Endothelial cell of umbilical vein (primary cell): ENCODE measurements around the gene PIBF1. TPM values are rescaled to one million over a fixed set of nuclear protein-coding genes. Genes with fewer than 3 reads are reported as not detected.
"Not testable (repeated sequence)": the region's sequence is repeated elsewhere in the genome, so short reads cannot be mapped to it uniquely, and the experiment has no call there.

ENCODE experiments used
- BruUV-seq: library from RNA; stranded (reverse); fragments of 400-500 nt; replicated peaks from 2 replicates; lab custom pipeline; 2021; lab: Mats Ljungman, UMichigan
- CTCF ChIA-PET: fragments of 300-600, 350-600 bp; sonication (Branson Sonifier 250); formaldehyde crosslinking; loops from one replicate; lab custom pipeline; 2021; ENCODE audit warnings: antibody characterized with exemption, inconsistent platforms; lab: Charles Lee
- POLR2A ChIA-PET: fragments of 300-600, 350-600 bp; sonication (Branson Sonifier 250); formaldehyde crosslinking; loops from one replicate; lab custom pipeline; 2021; ENCODE audit warnings: antibody characterized with exemption, inconsistent platforms; lab: Charles Lee
- DNase-seq: peaks from one replicate; pipeline ENCODE4 v3.0.0-alpha.2; 2011; ENCODE audit warnings: low read depth, low spot score
- FAIRE-seq: peaks from 2 replicates; lab custom pipeline; 2011; peaks lifted over from hg19 to GRCh38; lab: Jason Lieb, UNC
- H2AFZ ChIP-seq: 2 replicates; pipeline ENCODE4 v1.6.0; 2012; ENCODE audit warnings: low read depth, low read length, control low read depth, inconsistent platforms
- H3K27ac ChIP-seq: 2 replicates; pipeline ENCODE4 v1.5.1; 2011; ENCODE audit warnings: low read depth, mild to moderate bottlenecking, control low read depth, low read length, moderate library complexity; ENCODE audit not compliant: insufficient read depth
- H3K27me3 ChIP-seq, 2 experiments: 2 replicates each; pipeline versions ENCODE4 v1.6.0 to v1.6.1; 2011; ENCODE audit warnings: low read length in 2 of 2, mixed read lengths in 1 of 2; ENCODE audit not compliant: control insufficient read depth in 2 of 2, insufficient read depth in 2 of 2
- H3K36me3 ChIP-seq, 2 experiments: 2 replicates in 1 of 2; 3 replicates in 1 of 2; pipeline ENCODE4 v1.5.1; 2011; ENCODE audit warnings: low read length in 2 of 2, mild to moderate bottlenecking in 1 of 2, moderate library complexity in 1 of 2; ENCODE audit not compliant: control insufficient read depth in 2 of 2, insufficient read depth in 2 of 2; ENCODE audit errors: extremely low read depth in 1 of 2
- H3K4me1 ChIP-seq: 3 replicates; pipeline ENCODE4 v1.5.1; 2011; ENCODE audit warnings: mild to moderate bottlenecking, low read length; ENCODE audit not compliant: control insufficient read depth, insufficient read depth; ENCODE audit errors: extremely low read depth
- H3K4me2 ChIP-seq: 2 replicates; pipeline ENCODE4 v1.6.1; 2011; ENCODE audit warnings: low read length, control low read depth, mixed read lengths; ENCODE audit not compliant: insufficient read depth
- H3K4me3 ChIP-seq, 3 experiments: fragments of 200-600 bp in 1 of 3; sonication (generic), shearing (Covaris generic) in 1 of 3; replicated peaks in 1 of 3; 2 replicates each; pipeline ENCODE4 v1.5.1; 2011 to 2016; ENCODE audit warnings: control low read depth in 3 of 3, low read length in 3 of 3, mild to moderate bottlenecking in 2 of 3, inconsistent platforms in 1 of 3, low read depth in 1 of 3, moderate library complexity in 1 of 3; ENCODE audit not compliant: insufficient read depth in 1 of 3
- H3K79me2 ChIP-seq: 2 replicates; pipeline ENCODE4 v1.6.0; 2012; ENCODE audit warnings: low read length, inconsistent platforms; ENCODE audit not compliant: control insufficient read depth, insufficient read depth
- H3K9ac ChIP-seq: replicated peaks from 2 replicates; pipeline ENCODE3; 2011; ENCODE audit warnings: low read length, control low read depth; ENCODE audit not compliant: insufficient read depth; ENCODE audit errors: extremely low read depth
- H3K9me1 ChIP-seq: replicated peaks from 3 replicates; pipeline ENCODE4 v1.6.0; 2011; ENCODE audit warnings: mild to moderate bottlenecking, low read length; ENCODE audit not compliant: control insufficient read depth, insufficient read depth; ENCODE audit errors: extremely low read depth
- H3K9me3 ChIP-seq: replicated peaks from 2 replicates; pipeline ENCODE4 v1.5.1; 2012; ENCODE audit warnings: low read length, inconsistent platforms; ENCODE audit not compliant: control insufficient read depth, insufficient read depth
- H4K20me1 ChIP-seq: replicated peaks from 2 replicates; pipeline ENCODE3; 2011; ENCODE audit warnings: mild to moderate bottlenecking, low read length; ENCODE audit not compliant: control insufficient read depth, insufficient read depth; ENCODE audit errors: extremely low read depth
- EZH2 ChIP-seq: IDR thresholded peaks from 2 replicates; pipeline ENCODE4 v1.6.1; 2012; ENCODE audit warnings: borderline replicate concordance, low read depth, mild to moderate bottlenecking, moderate library complexity, low read length, inconsistent platforms; ENCODE audit not compliant: severe bottlenecking
- FOS ChIP-seq: IDR thresholded peaks from 2 replicates; pipeline ENCODE4 v1.6.1; 2011; ENCODE audit warnings: mild to moderate bottlenecking, low read length, moderate library complexity, borderline replicate concordance; ENCODE audit not compliant: insufficient read depth
- GATA2 ChIP-seq: IDR thresholded peaks from 2 replicates; pipeline ENCODE4 v1.7.0; 2011; ENCODE audit warnings: low read depth, mild to moderate bottlenecking, moderate library complexity, mixed read lengths, low read length; ENCODE audit not compliant: insufficient read length, insufficient read depth
- JUN ChIP-seq: IDR thresholded peaks from 2 replicates; pipeline ENCODE4 v1.6.1; 2011; ENCODE audit warnings: borderline replicate concordance, low read depth; ENCODE audit not compliant: insufficient read length, insufficient read depth
- MYC ChIP-seq: IDR thresholded peaks from one replicate; pipeline ENCODE4 v1.6.1; 2011; ENCODE audit warnings: mild to moderate bottlenecking, low read depth, low read length
- POLR2A ChIP-seq: IDR thresholded peaks from 2 replicates; pipeline ENCODE4 v1.6.1; 2012; ENCODE audit warnings: low read depth, mild to moderate bottlenecking, control low read depth, low read length
- POLR2AphosphoS5 ChIP-seq: IDR thresholded peaks from 2 replicates; pipeline ENCODE4 v1.6.1; 2012; ENCODE audit warnings: low read depth, mild to moderate bottlenecking, control low read depth, low read length, moderate library complexity; ENCODE audit not compliant: insufficient read depth
- dilution Hi-C: fragments of 300-500 bp; cut with MboI; formaldehyde crosslinking; loops from one replicate; pipeline ENCODE4 v1.15.0; 2019; ENCODE audit warnings: low sequenced_read_pairs; ENCODE audit not compliant: extremely low pct_ligation_motif_present
- intact Hi-C: fragments of 100-400 bp; cut with micrococcal nuclease; formaldehyde crosslinking; loops from one replicate; pipeline ENCODE4 v1.10.0; 2022
- polyA plus RNA-seq, 4 experiments: library from polyadenylated mRNA; depleted of rRNA in 3 of 4; stranded (reverse) in 3 of 4; unstranded in 1 of 4; fragments of >200 nt; gene quantifications; 2 replicates each; pipeline versions ENCODE4 v1.2.1 to v1.2.3, GENCODE V29; 2011 to 2012; ENCODE audit warnings: missing spikeins in 1 of 4
- total RNA-seq: library from RNA; stranded (reverse); gene quantifications from 2 replicates; pipeline ENCODE4 v1.2.3, GENCODE V29; 2021
- TF ChIP-seq, protein P1 (sequence below), 2 donors: IDR thresholded peaks; 1 replicate in 1 of 2; 2 replicates in 1 of 2; pipeline ENCODE4 v1.5.1; 2011; ENCODE audit warnings: low read length in 2 of 2, mild to moderate bottlenecking in 2 of 2, moderate library complexity in 2 of 2, control low read depth in 1 of 2, inconsistent platforms in 1 of 2, low read depth in 1 of 2; ENCODE audit not compliant: insufficient read depth in 1 of 2; ENCODE audit errors: extremely low read depth in 1 of 2
- TF ChIP-seq, protein P2 (sequence below): IDR thresholded peaks from 2 replicates; pipeline ENCODE4 v1.6.1; 2011; ENCODE audit not compliant: insufficient read depth, insufficient read length

Gene PIBF1
- total and polyA plus RNA-seq, 2 donors (not counting 3 experiments of a cell fraction or from before 2014, with no cell fraction given), result 1.4 to 18.4 TPM

DNA sequence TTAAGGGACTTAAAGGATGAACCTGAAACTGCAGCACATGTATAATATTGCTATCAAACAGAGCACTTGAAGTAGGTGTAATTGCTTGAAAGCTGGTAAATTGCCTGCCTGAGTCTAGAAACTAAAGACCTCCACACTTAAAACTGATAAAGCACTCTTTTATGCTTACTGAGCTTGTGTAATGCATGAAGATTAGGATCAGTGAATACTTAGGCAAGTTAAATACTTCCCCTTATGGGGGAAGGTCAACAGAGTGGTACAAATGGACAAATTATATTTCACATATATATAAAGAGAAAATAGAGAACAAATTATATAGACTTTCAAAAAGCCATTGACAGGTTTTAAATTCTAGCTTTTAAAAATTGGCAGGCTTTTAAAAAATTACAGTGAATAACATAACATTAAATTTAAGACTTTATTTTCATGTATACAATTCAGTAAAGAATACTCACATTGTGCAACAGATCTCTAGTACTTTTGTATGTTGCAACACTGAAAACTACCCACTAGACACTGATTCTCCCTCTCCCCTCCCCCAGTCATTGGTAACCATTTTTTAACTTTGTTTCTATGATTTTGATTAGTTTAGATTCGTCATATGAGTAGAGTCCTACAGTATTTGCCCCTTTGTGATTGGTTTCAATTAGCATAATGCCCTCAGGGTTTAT is 23.9 kb downstream of the PIBF1 start:
- Histone ChIP-seq H3K9me3 (no peaks in the 10 kb centered on the region), H3K79me2 (no peaks in the 10 kb centered on the region), H3K4me1 (no peaks in the 10 kb centered on the region), H3K9me1 (no peaks in the 10 kb centered on the region), H3K27ac (no peak overlapping the region), H3K27me3 (no peaks in the 10 kb centered on the region), H4K20me1 (no peaks in the 10 kb centered on the region), H2AFZ (no peak overlapping the region), H3K4me2 (no peak overlapping the region), H3K9ac (no peak overlapping the region), H3K36me3 (no peaks in the 10 kb centered on the region), H3K4me3 (no peak overlapping the region)
- intact Hi-C loops, result no loop called here
- FAIRE-seq (no peak), DNase-seq (no peak)
- BruUV-seq, result no TSS peak
- dilution Hi-C loops, result no loop called here
- TF ChIP-seq JUN (no peak), POLR2AphosphoS5 (no peak), GATA2 (no peak), FOS (no peak), MYC (no peak), EZH2 (no peak), POLR2A (no peak)
- TF ChIP-seq, protein P1, sequence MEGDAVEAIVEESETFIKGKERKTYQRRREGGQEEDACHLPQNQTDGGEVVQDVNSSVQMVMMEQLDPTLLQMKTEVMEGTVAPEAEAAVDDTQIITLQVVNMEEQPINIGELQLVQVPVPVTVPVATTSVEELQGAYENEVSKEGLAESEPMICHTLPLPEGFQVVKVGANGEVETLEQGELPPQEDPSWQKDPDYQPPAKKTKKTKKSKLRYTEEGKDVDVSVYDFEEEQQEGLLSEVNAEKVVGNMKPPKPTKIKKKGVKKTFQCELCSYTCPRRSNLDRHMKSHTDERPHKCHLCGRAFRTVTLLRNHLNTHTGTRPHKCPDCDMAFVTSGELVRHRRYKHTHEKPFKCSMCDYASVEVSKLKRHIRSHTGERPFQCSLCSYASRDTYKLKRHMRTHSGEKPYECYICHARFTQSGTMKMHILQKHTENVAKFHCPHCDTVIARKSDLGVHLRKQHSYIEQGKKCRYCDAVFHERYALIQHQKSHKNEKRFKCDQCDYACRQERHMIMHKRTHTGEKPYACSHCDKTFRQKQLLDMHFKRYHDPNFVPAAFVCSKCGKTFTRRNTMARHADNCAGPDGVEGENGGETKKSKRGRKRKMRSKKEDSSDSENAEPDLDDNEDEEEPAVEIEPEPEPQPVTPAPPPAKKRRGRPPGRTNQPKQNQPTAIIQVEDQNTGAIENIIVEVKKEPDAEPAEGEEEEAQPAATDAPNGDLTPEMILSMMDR (IDR thresholded peaks at IDR 0.05; ENCODE audit: extremely low read depth in 1 of 2, insufficient read depth in 1 of 2, low read depth in 1 of 2, low read length in 2 of 2), result no peak
- TF ChIP-seq, protein P2, sequence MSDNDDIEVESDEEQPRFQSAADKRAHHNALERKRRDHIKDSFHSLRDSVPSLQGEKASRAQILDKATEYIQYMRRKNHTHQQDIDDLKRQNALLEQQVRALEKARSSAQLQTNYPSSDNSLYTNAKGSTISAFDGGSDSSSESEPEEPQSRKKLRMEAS, result no peak
- POLR2A ChIA-PET, result no interaction called here
- CTCF ChIA-PET, result interaction anchor here (1.1 kb wide), 1 partner anchor 35 kb away, joined by 3 read pairs; no protein-coding TSS in a partner anchor

DNA sequence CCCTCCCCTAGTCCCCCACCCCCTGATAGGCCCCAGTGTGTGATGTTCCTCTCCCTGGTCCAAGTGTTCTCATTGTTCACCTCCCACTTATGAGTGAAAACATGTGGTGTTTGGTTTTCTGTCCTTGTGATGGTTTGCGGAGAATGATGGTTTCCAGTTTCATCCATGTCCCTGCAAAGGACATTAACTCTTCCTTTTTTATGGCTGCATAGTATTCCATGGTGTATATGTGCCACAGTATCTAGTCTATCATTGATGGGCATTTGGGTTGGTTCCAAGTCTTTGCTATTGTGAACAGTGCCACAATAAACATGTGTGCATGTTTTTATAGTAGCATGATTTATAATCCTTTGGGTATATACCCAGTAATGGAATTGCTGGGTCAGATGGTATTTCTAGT is 24.6 kb downstream of the PIBF1 start:
- H4K20me1 ChIP-seq, H3K36me3 ChIP-seq, H3K9me1 ChIP-seq, H3K27ac ChIP-seq, DNase-seq, H3K9me3 ChIP-seq, dilution Hi-C loops, H3K4me2 ChIP-seq, H3K4me1 ChIP-seq, CTCF ChIA-PET, H3K4me3 ChIP-seq, POLR2A ChIA-PET, BruUV-seq, H3K9ac ChIP-seq, H3K27me3 ChIP-seq, H2AFZ ChIP-seq, intact Hi-C loops, FAIRE-seq, H3K79me2 ChIP-seq: not testable (repeated sequence)
